OCI-LY1 (cell line): ENCODE data around the gene IRX6.

Source experiments
- H2AFZ ChIP-seq: fragments of 200-600 bp; sonication (generic), shearing (Covaris generic); 2 replicates; pipeline ENCODE4 v1.6.0; 2014; ENCODE audit warnings: antibody characterized with exemption, mild to moderate bottlenecking, low read length
- H3F3A ChIP-seq: fragments of 200-600 bp; sonication (generic), shearing (Covaris generic); 2 replicates; pipeline ENCODE4 v1.6.0; 2014; ENCODE audit warnings: mild to moderate bottlenecking, antibody characterized with exemption, low read length, moderate library complexity; ENCODE audit not compliant: insufficient read depth
- H3K27ac ChIP-seq: fragments of 200-600 bp; sonication (generic); 2 replicates; pipeline ENCODE4 v1.5.1; 2014; ENCODE audit warnings: low read length, mixed run types, mild to moderate bottlenecking, low read depth; ENCODE audit not compliant: poor library complexity, severe bottlenecking
- H3K27me3 ChIP-seq: fragments of 200-600 bp; sonication (generic); 2 replicates; pipeline ENCODE4 v1.6.0; 2014; ENCODE audit warnings: antibody characterized with exemption, mild to moderate bottlenecking, low read length, moderate library complexity; ENCODE audit not compliant: insufficient read depth
- H3K36me3 ChIP-seq: fragments of 200-600 bp; sonication (generic); 2 replicates; pipeline ENCODE4 v1.6.1; 2014; ENCODE audit warnings: mild to moderate bottlenecking, antibody characterized with exemption, low read length, moderate library complexity, mixed read lengths; ENCODE audit not compliant: insufficient read depth
- H3K4me1 ChIP-seq: fragments of 200-600 bp; sonication (generic); 2 replicates; pipeline ENCODE4 v1.5.1; 2014; ENCODE audit warnings: mild to moderate bottlenecking, low read length, moderate library complexity; ENCODE audit not compliant: insufficient read depth, severe bottlenecking
- H3K4me2 ChIP-seq: fragments of 200-600 bp; sonication (generic), shearing (Covaris generic); 2 replicates; pipeline ENCODE4 v1.6.1; 2014; ENCODE audit warnings: low read length
- H3K4me3 ChIP-seq: fragments of 200-600 bp; sonication (generic); 2 replicates; pipeline ENCODE4 v1.5.1; 2014; ENCODE audit warnings: low read length, low read depth, mild to moderate bottlenecking, mixed read lengths; ENCODE audit not compliant: poor library complexity, severe bottlenecking
- H3K79me2 ChIP-seq: fragments of 200-600 bp; shearing (Covaris generic); 2 replicates; pipeline ENCODE4 v1.6.1; 2016; ENCODE audit warnings: mixed run types, low read length, mixed read lengths; ENCODE audit not compliant: insufficient read depth
- H3K9ac ChIP-seq: fragments of 200-600 bp; sonication (generic), shearing (Covaris generic); 2 replicates; pipeline ENCODE4 v1.6.1; 2014; ENCODE audit warnings: mild to moderate bottlenecking, low read length, mixed read lengths
- H3K9me2 ChIP-seq: fragments of 200-600 bp; sonication (generic), shearing (Covaris generic); 2 replicates; pipeline ENCODE4 v1.6.1; 2014; ENCODE audit warnings: low read depth, mild to moderate bottlenecking, low read length, mixed read lengths
- H3K9me3 ChIP-seq: fragments of 200-600 bp; shearing (Covaris generic); 2 replicates; pipeline ENCODE4 v1.6.1; 2014; ENCODE audit warnings: low read length, mixed read lengths
- H4K20me1 ChIP-seq: fragments of 200-600 bp; sonication (generic), shearing (Covaris generic); 2 replicates; pipeline ENCODE4 v1.6.0; 2016; ENCODE audit warnings: mild to moderate bottlenecking, low read length; ENCODE audit not compliant: insufficient read depth
- EZH2 ChIP-seq: fragments of 200-600 bp; sonication (generic), shearing (Covaris generic); IDR thresholded peaks from 2 replicates; pipeline ENCODE4 v1.8.0; 2017; ENCODE audit warnings: borderline replicate concordance, mixed run types, mild to moderate bottlenecking, antibody characterized with exemption, low read length, moderate library complexity, mixed read lengths
- TF ChIP-seq, protein P1 (sequence below): fragments of 200-600 bp; sonication (generic), shearing (Covaris generic); IDR thresholded peaks from 2 replicates; pipeline ENCODE4 v1.5.1; 2017; ENCODE audit warnings: mild to moderate bottlenecking, antibody characterized with exemption, low read length, moderate library complexity, mixed read lengths

Gene IRX6

DNA sequence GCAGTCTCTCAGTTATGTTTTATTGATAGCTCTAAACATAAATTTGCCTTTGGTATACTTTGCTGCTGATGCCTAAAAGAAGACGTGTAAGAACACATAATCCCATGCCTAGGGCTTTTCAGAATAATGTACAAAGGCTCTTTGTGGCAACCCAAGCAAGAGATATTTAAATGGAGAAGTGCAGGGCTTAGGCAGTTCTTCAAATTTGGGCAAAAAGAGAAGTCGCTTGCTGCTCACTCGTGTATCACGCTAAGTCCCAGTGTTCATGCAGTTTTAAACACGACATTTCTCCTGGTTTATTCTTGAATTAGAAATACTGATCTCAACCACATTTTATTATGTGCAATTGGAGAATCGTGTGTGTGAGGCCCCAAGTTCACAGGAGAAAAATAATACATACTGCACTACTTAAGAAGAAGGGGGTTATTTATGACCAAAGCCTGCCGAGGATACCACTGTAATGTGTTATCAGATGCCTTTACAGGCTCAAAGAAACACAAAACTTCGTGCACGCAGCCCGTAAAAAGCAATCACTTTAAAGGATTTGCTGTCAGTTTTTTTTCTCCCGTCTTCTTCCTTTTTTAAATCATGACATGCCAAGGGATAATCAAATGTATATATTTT, 22.5 kb upstream of the IRX6 start:
- no peaks in the 10 kb centered on the region for H3F3A ChIP-seq

DNA sequence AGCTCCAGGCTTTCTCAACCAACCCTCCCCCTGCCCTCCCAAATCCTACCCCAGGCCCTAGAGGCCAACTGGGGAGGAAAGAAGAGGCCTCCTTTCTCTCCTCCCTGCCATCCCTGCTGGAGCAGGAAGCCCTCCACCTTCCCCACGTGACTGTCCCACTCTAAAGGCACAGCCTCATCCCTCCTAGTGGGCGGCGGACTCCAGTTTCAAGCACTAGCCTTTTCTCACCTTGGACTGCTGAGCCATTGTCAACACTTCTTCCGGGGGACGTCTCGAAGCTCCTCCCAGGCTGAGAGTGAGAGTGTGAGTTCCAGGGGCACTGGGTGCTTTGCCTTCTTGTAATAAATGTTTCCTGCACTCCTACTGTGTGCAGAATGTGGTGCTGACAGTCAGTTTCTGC, 21.4 kb upstream of the IRX6 start:
- no peaks in the 10 kb centered on the region for H3K4me1 ChIP-seq
- H4K20me1 ChIP-seq = no peaks in the 10 kb centered on the region
- TF ChIP-seq, protein P1, sequence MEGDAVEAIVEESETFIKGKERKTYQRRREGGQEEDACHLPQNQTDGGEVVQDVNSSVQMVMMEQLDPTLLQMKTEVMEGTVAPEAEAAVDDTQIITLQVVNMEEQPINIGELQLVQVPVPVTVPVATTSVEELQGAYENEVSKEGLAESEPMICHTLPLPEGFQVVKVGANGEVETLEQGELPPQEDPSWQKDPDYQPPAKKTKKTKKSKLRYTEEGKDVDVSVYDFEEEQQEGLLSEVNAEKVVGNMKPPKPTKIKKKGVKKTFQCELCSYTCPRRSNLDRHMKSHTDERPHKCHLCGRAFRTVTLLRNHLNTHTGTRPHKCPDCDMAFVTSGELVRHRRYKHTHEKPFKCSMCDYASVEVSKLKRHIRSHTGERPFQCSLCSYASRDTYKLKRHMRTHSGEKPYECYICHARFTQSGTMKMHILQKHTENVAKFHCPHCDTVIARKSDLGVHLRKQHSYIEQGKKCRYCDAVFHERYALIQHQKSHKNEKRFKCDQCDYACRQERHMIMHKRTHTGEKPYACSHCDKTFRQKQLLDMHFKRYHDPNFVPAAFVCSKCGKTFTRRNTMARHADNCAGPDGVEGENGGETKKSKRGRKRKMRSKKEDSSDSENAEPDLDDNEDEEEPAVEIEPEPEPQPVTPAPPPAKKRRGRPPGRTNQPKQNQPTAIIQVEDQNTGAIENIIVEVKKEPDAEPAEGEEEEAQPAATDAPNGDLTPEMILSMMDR = no peak
- TF ChIP-seq EZH2 = no peak
- no peak overlapping the region for H3K4me3 ChIP-seq
- H3K9me2 ChIP-seq = no peaks in the 10 kb centered on the region
- no peaks in the 10 kb centered on the region for H3K36me3 ChIP-seq
- H3K27me3 ChIP-seq = no peaks in the 10 kb centered on the region
- no peaks in the 10 kb centered on the region for H3K79me2 ChIP-seq
- no peak overlapping the region for H3K4me2 ChIP-seq
- no peaks in the 10 kb centered on the region for H3K9me3 ChIP-seq
- no peak overlapping the region for H2AFZ ChIP-seq
- no peak overlapping the region for H3K9ac ChIP-seq
- no peaks in the 10 kb centered on the region for H3F3A ChIP-seq
- H3K27ac ChIP-seq = no peak overlapping the region

More for the DNA sequence above, 22.5 kb upstream of the IRX6 start:
- H3K4me1 ChIP-seq = no peaks in the 10 kb centered on the region
- H3K9ac ChIP-seq = no peak overlapping the region
- no peaks in the 10 kb centered on the region for H3K79me2 ChIP-seq
- H3K9me3 ChIP-seq = no peaks in the 10 kb centered on the region
- no peak overlapping the region for H3K4me3 ChIP-seq
- H3K4me2 ChIP-seq = no peak overlapping the region
- H3K27ac ChIP-seq = no peak overlapping the region
- H2AFZ ChIP-seq = no peak overlapping the region
- H3K27me3 ChIP-seq = no peaks in the 10 kb centered on the region
- H3K36me3 ChIP-seq = no peaks in the 10 kb centered on the region
- H3K9me2 ChIP-seq = no peaks in the 10 kb centered on the region
- H4K20me1 ChIP-seq = no peaks in the 10 kb centered on the region
- TF ChIP-seq, protein P1 = no peak
- TF ChIP-seq EZH2 = no peak

DNA sequence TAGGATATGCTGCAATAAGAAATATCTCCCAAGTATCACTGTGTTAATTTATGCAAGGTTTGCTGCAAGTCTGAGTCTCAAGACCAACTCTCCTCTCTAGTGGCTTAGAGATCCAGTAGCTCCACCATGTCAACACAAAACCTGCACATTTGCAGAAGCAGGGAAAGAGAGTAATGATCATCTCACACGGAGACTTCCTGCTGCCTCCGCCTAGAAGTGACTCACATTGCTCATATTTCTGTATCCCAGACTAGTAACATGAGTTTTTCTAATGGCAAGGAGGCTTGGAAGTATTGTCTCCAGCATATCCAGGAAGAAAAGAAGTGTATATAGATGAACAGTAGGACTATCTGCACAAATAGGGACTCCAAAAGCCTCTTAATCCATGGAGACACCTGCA, 15.0 kb upstream of the IRX6 start:
- Histone ChIP-seq H4K20me1 (no peaks in the 10 kb centered on the region), H3K36me3 (no peaks in the 10 kb centered on the region), H3K27ac (no peak overlapping the region), H3K9ac (no peak overlapping the region), H2AFZ (no peak overlapping the region), H3K27me3 (no peaks in the 10 kb centered on the region), H3F3A (no peaks in the 10 kb centered on the region), H3K79me2 (no peaks in the 10 kb centered on the region), H3K4me2 (no peak overlapping the region), H3K9me2 (no peaks in the 10 kb centered on the region), H3K4me1 (no peaks in the 10 kb centered on the region), H3K4me3 (no peak overlapping the region), H3K9me3 (no peaks in the 10 kb centered on the region)
- TF ChIP-seq, protein P1 = no peak
- TF ChIP-seq EZH2 = no peak
